Measurements from ENCODE around the gene CFAP54. TPM values are rescaled to one million over a fixed set of nuclear protein-coding genes. Genes with fewer than 3 reads are reported as not detected.

Gene CFAP54
- total and polyA plus RNA-seq, 2 experiments from 2014 or later = 0.07 to 0.76 TPM

- no peak overlapping the region for H3K4me3 Mint-ChIP-seq
- no peaks in the 10 kb centered on the region for H4K20me1 ChIP-seq (replicated peaks; ENCODE audit: insufficient read depth)
- no peaks in the 10 kb centered on the region for H3F3A ChIP-seq (replicated peaks; ENCODE audit: low read depth)
- no peaks in the 10 kb centered on the region for H3K9me2 ChIP-seq (ENCODE audit: insufficient read depth)
- H3K36me3 ChIP-seq (ENCODE audit: insufficient read depth) = no peaks in the 10 kb centered on the region
- H3K27ac ChIP-seq (ENCODE audit: low read depth) = no peak overlapping the region
- ATAC-seq = no peak
- no peak overlapping the region for H3K4me3 ChIP-seq
- H3K4me1 Mint-ChIP-seq = no peaks in the 10 kb centered on the region; the same call in 2 of the 3 replicates
- H3K27me3 Mint-ChIP-seq (ENCODE audit: insufficient read depth, low read depth, poor library complexity) = no peaks in the 10 kb centered on the region
- peaks cover 3% of the 10 kb centered on the region; the same call in 1 of the 3 replicates for H3K9me3 Mint-ChIP-seq
- no peaks in the 10 kb centered on the region for H3K4me1 ChIP-seq (ENCODE audit: insufficient read depth)
- H3K36me3 Mint-ChIP-seq (ENCODE audit: low read depth) = no peaks in the 10 kb centered on the region
- H2AFZ ChIP-seq = no peak overlapping the region
- no peak overlapping the region for H3K4me2 ChIP-seq
- no peak overlapping the region for H3K27ac Mint-ChIP-seq
- DNase-seq (ENCODE audit: low spot score) = no peak
- H3K79me2 ChIP-seq (replicated peaks; ENCODE audit: insufficient read depth) = no peaks in the 10 kb centered on the region
- no peaks in the 10 kb centered on the region for H3K27me3 ChIP-seq (ENCODE audit: insufficient read depth)
- no peak for TF ChIP-seq EZH2 (IDR thresholded peaks at IDR 0.05; ENCODE audit: low read depth, unreplicated experiment)
- TF ChIP-seq, protein P1, sequence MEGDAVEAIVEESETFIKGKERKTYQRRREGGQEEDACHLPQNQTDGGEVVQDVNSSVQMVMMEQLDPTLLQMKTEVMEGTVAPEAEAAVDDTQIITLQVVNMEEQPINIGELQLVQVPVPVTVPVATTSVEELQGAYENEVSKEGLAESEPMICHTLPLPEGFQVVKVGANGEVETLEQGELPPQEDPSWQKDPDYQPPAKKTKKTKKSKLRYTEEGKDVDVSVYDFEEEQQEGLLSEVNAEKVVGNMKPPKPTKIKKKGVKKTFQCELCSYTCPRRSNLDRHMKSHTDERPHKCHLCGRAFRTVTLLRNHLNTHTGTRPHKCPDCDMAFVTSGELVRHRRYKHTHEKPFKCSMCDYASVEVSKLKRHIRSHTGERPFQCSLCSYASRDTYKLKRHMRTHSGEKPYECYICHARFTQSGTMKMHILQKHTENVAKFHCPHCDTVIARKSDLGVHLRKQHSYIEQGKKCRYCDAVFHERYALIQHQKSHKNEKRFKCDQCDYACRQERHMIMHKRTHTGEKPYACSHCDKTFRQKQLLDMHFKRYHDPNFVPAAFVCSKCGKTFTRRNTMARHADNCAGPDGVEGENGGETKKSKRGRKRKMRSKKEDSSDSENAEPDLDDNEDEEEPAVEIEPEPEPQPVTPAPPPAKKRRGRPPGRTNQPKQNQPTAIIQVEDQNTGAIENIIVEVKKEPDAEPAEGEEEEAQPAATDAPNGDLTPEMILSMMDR (conservative IDR thresholded peaks at IDR 0.05; ENCODE audit: low read depth in 2 of 2) = no peak
- TF ChIP-seq POLR2AphosphoS5 (IDR thresholded peaks at IDR 0.05; ENCODE audit: low read depth) = no peak
- TF ChIP-seq, protein P2, sequence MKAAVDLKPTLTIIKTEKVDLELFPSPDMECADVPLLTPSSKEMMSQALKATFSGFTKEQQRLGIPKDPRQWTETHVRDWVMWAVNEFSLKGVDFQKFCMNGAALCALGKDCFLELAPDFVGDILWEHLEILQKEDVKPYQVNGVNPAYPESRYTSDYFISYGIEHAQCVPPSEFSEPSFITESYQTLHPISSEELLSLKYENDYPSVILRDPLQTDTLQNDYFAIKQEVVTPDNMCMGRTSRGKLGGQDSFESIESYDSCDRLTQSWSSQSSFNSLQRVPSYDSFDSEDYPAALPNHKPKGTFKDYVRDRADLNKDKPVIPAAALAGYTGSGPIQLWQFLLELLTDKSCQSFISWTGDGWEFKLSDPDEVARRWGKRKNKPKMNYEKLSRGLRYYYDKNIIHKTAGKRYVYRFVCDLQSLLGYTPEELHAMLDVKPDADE (IDR thresholded peaks at IDR 0.05) = no peak
- TF ChIP-seq ZNF331 (CRISPR knock-in tag; IDR thresholded peaks at IDR 0.05; ENCODE audit: low read depth) = no peak
- TF ChIP-seq, protein P3, sequence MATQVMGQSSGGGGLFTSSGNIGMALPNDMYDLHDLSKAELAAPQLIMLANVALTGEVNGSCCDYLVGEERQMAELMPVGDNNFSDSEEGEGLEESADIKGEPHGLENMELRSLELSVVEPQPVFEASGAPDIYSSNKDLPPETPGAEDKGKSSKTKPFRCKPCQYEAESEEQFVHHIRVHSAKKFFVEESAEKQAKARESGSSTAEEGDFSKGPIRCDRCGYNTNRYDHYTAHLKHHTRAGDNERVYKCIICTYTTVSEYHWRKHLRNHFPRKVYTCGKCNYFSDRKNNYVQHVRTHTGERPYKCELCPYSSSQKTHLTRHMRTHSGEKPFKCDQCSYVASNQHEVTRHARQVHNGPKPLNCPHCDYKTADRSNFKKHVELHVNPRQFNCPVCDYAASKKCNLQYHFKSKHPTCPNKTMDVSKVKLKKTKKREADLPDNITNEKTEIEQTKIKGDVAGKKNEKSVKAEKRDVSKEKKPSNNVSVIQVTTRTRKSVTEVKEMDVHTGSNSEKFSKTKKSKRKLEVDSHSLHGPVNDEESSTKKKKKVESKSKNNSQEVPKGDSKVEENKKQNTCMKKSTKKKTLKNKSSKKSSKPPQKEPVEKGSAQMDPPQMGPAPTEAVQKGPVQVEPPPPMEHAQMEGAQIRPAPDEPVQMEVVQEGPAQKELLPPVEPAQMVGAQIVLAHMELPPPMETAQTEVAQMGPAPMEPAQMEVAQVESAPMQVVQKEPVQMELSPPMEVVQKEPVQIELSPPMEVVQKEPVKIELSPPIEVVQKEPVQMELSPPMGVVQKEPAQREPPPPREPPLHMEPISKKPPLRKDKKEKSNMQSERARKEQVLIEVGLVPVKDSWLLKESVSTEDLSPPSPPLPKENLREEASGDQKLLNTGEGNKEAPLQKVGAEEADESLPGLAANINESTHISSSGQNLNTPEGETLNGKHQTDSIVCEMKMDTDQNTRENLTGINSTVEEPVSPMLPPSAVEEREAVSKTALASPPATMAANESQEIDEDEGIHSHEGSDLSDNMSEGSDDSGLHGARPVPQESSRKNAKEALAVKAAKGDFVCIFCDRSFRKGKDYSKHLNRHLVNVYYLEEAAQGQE (IDR thresholded peaks at IDR 0.05; ENCODE audit: unreplicated experiment) = no peak
- no peak for TF ChIP-seq JUNB (IDR thresholded peaks at IDR 0.05; ENCODE audit: unreplicated experiment)
Measured at GRCh38 chr12:96442906-96443305, 46.5 kb upstream of the CFAP54 start.

DNA sequence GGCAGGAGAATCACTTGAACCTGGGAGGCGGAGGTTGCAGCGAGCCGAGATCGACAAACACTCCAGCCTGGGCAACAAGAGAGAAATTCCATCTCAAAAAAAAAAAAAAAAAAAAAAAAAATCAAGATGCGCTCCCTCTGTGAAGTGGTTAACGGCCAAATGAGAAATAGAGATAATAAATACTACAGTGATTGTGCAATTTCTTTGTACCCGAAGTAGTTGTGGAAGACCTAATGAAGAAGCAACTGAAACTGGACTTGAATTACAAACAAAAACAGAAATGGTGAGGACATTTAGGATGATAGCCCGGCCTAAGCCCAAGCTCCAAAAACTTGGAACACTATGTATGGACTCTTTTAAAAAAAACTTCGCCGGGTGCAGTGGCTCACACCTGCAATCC lies 45.0 kb upstream of the CFAP54 start:
- Histone ChIP-seq H4K20me1 (replicated peaks; ENCODE audit: insufficient read depth) (no peaks in the 10 kb centered on the region), H3K36me3 (ENCODE audit: insufficient read depth) (no peaks in the 10 kb centered on the region), H3K4me3 (no peak overlapping the region), H3K4me1 (ENCODE audit: insufficient read depth) (no peaks in the 10 kb centered on the region), H3K9me2 (ENCODE audit: insufficient read depth) (no peaks in the 10 kb centered on the region), H2AFZ (no peak overlapping the region), H3K27ac (ENCODE audit: low read depth) (no peak overlapping the region), H3K27me3 (ENCODE audit: insufficient read depth) (no peaks in the 10 kb centered on the region), H3F3A (replicated peaks; ENCODE audit: low read depth) (no peaks in the 10 kb centered on the region), H3K79me2 (replicated peaks; ENCODE audit: insufficient read depth) (no peaks in the 10 kb centered on the region), H3K4me2 (no peak overlapping the region)
- TF ChIP-seq ZNF331 (CRISPR knock-in tag; IDR thresholded peaks at IDR 0.05; ENCODE audit: low read depth) = no peak
- ATAC-seq = no peak
- H3K27ac Mint-ChIP-seq = no peak overlapping the region
- no peak for DNase-seq (ENCODE audit: low spot score)
- H3K36me3 Mint-ChIP-seq (ENCODE audit: low read depth) = no peaks in the 10 kb centered on the region
- no peak overlapping the region for H3K4me3 Mint-ChIP-seq
- no peaks in the 10 kb centered on the region for H3K27me3 Mint-ChIP-seq (ENCODE audit: insufficient read depth, low read depth, poor library complexity)
- peaks cover 3% of the 10 kb centered on the region; the same call in 1 of the 3 replicates for H3K9me3 Mint-ChIP-seq
- no peaks in the 10 kb centered on the region; the same call in 2 of the 3 replicates for H3K4me1 Mint-ChIP-seq
